ENCODE data around the gene SLC23A1. TPM values are rescaled to one million over a fixed set of nuclear protein-coding genes. Genes with fewer than 3 reads are reported as not detected.

SLC23A1 gene
- total RNA-seq, 1 donor from 2014 or later: 1.4 TPM

- CTCF ChIA-PET: interaction anchor here (1.1 kb wide), 1 partner anchor 89 kb away, joined by 3 read pairs; no protein-coding TSS in a partner anchor
- no peak for DNase-seq
- no peaks in the 10 kb centered on the region for H3K27me3 Mint-ChIP-seq
- ATAC-seq (ENCODE audit: low read depth): no peak
- TF ChIP-seq CTCF (IDR thresholded peaks at IDR 0.05): no peak
- POLR2A ChIA-PET: interaction anchor here (3.1 to 3.8 kb wide), 2 partner anchors 46 to 50 kb away, joined by 44 to 112 read pairs; partner anchors contain the start of genes MATR3 and MZB1
- intact Hi-C loops (cut with micrococcal nuclease): loop anchor here (2.0 kb wide), 1 partner anchor 173 kb away; no protein-coding TSS in a partner anchor
- H3K36me3 Mint-ChIP-seq (ENCODE audit: low read depth): peaks cover 20% of the 10 kb centered on the region
- H3K4me1 Mint-ChIP-seq: peaks cover 44% of the 10 kb centered on the region
- no peak overlapping the region for H3K27ac Mint-ChIP-seq
- H3K9me3 Mint-ChIP-seq: no peaks in the 10 kb centered on the region
- H3K4me3 Mint-ChIP-seq: no peak overlapping the region
Measured at GRCh38 chr5:139340051-139340450, 43.0 kb downstream of the SLC23A1 start.

- no peak for TF ChIP-seq CTCF (IDR thresholded peaks at IDR 0.05)
- DNase-seq: no peak
- Mint-ChIP-seq H3K4me3 (no peak overlapping the region), H3K27me3 (no peaks in the 10 kb centered on the region), H3K9me3 (no peaks in the 10 kb centered on the region), H3K27ac (no peak overlapping the region), H3K36me3 (ENCODE audit: low read depth) (peaks cover 28% of the 10 kb centered on the region), H3K4me1 (peaks cover 4% of the 10 kb centered on the region)
- ATAC-seq (ENCODE audit: low read depth): no peak
- POLR2A ChIA-PET: interaction anchor here (0.6 to 1.7 kb wide), 5 partner anchors 26 to 52 kb away, joined by 3 to 8 read pairs (median 7); no protein-coding TSS in a partner anchor
- intact Hi-C loops (cut with micrococcal nuclease): no loop called here
- CTCF ChIA-PET: no interaction called here
Measured at GRCh38 chr5:139335811-139336210, 47.3 kb downstream of the SLC23A1 start.

Other genes with a start within 250 kb of the SLC23A1 start
- 16.1 and 22.0 TPM in 2 replicates for gene SIL1, start 184.9 kb downstream of the SLC23A1 start, total RNA-seq
- gene MATR3, start 89.6 kb downstream of the SLC23A1 start, total RNA-seq: 242 and 294 TPM in 2 replicates
- 79.7 and 80.8 TPM in 2 replicates for gene PAIP2, start 41.4 kb downstream of the SLC23A1 start, total RNA-seq
- gene MZB1, start 6.6 kb upstream of the SLC23A1 start, total RNA-seq: 47.1 and 50.5 TPM in 2 replicates
- gene PROB1, start 11.8 kb upstream of the SLC23A1 start, total RNA-seq: 3.5 and 3.6 TPM in 2 replicates
- gene SPATA24, start 20.8 kb upstream of the SLC23A1 start, total RNA-seq: 6.4 and 9.3 TPM in 2 replicates
- 9.1 and 9.6 TPM in 2 replicates for gene DNAJC18, start 56.2 kb upstream of the SLC23A1 start, total RNA-seq
- gene ECSCR, start 79.4 kb upstream of the SLC23A1 start, total RNA-seq: not detected in 2 replicates
- not detected in 2 replicates for gene SMIM33, start 87.7 kb upstream of the SLC23A1 start, total RNA-seq
- gene STING1, start 99.5 kb upstream of the SLC23A1 start, total RNA-seq: 0.91 and 1.1 TPM in 2 replicates
- 152 and 172 TPM in 2 replicates for gene UBE2D2, start 178.0 kb upstream of the SLC23A1 start, total RNA-seq